NCI-H526 (cell line): Measurements from ENCODE around the gene C1orf198.

Experiments used
- DNase-seq, 2 experiments: peaks; one replicate each; lab custom pipeline; 2025; lab: John Stamatoyannopoulos, UW

C1orf198 gene

GRCh38 chr1:230892018-230892491 is 23.7 kb upstream of the C1orf198 start:
- DNase-seq = no peak

- DNase-seq = no peak
Observed at GRCh38 chr1:230891413-230891812, 23.1 kb upstream of the C1orf198 start.

DNA sequence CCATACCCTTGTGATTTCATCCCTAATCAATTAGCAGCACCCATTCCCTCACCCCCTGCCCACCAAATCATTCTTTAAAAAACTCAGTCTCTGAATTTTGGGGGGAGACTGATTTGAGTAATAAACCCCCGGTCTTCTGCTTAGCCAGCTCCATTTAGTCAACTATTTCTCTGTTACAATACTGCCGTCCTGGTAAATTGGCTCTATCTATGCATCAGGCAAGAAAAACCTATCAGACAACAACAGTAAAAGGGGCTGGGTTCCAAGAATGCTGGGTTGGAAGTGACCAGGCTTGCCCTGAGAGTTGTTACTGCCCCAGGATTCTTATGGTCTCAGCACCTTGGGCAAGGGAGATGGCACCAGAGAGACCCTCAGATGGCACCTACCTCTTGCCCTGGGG is 16.3 kb upstream of the C1orf198 start:
- DNase-seq = no peak

DNA sequence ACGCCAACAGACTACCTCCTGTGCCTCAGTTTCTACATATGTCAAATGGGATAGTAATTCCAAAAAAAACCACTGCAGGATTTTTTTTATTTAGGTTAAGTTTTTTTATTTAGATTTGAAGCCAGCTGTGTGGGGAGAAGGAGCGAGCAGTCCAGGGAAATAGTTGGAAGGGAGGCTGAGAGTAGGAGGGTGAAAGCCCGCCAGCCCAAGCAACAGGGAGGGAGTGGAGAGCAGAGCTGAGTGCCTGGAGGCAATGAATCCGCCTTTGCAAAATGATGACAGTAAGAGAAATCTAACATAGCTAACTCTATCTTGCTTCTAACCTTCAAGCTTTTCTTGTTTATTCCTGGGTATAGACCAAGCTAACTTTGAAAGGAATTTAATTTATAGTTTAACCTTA is 15.6 kb upstream of the C1orf198 start:
- no peak for DNase-seq

DNA sequence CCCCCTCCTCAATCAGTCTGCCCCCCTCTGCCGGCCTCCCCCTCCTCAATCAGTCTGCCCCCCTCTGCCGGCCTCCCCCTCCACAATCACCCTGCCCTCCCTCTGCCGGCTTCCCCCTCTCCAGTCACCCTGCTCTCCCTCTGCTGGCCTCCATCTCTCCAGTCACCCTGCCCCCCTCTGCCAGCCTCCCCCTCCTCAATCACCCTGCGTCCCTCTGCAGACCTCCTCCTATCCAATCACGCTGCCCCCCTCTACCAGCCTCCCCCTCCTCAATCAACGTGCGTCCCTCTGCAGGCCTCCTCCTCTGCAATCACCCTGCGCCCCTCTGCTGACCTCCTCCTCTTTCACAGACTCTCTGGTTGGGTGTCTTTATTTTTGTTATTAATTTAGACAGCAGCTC is 11.5 kb upstream of the C1orf198 start:
- no peak for DNase-seq

GRCh38 chr1:230878591-230878990 is 10.3 kb upstream of the C1orf198 start:
- no peak for DNase-seq

DNA sequence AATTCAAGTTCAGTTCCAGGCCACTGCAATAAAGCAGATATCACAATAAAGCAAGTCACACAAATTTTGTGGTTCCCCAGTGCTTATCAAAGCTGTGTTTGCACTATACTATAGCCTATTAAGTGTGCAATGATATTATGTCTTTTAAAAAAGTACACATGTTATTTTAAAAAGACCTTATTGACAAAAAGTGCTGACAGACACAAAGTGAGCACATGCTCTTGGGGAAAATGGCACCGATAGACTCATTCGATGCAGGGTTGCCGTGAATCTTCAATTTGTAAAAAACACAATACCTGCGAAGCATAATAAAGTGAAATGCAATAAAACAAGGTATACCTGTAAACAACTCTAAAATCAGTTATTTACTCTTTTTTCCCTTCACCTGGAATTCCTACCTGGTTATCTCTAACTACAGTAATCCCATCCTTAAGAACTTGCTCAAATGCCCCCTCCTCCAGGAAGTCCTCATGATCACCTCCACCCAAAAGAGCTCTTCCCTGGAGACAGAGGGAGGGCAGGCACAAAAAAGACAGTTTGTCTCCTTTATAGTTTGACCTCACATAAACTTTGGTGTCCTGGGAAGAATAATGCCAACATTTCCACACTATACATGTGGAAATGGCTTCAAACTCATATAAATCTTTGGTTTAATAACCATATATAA is 9.7 kb upstream of the C1orf198 start:
- no peak for DNase-seq

GRCh38 chr1:230877146-230877923 is 9.0 kb upstream of the C1orf198 start:
- DNase-seq = no peak

DNA sequence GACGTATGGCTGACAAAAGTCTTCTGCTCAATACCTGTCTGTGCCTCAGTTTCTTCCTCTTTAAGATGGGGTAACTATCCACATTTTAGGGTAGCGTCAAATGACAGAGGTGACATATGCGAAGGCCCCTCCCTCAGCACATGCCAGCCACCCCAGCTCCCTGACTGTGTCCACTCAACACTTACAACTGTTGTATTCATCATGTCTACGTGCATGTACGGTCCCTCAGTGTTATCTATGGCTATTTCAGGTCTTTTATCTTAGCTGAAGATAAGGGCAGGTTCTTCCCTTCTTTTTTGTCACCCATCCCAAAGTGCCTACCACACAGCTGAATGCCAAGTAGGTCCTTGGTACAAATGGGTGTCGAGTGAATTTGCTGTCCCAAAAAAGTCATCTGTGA is 8.3 kb upstream of the C1orf198 start:
- no peak for DNase-seq

GRCh38 chr1:230875370-230875769 is 7.0 kb upstream of the C1orf198 start:
- no peak for DNase-seq

DNA sequence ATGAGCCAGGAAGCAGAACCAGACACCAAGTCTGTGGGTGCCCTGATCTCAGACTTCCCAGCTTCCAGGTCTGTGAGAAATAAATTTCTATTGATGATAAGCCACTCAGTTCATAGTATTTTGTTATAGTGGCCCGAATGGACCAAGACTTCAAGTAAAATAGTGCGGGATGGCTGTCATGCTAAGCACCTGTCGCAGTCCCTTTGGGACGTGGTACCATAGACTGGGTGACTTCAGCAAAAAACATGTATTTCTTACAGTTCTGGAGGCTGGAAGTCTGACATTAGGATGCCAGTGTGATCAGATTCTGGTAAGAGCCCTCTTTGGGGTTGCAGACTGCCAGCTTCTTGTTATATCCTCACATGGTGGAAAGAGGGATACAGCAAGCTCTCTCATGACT is 2.6 kb upstream of the C1orf198 start:
- no peak for DNase-seq

DNA sequence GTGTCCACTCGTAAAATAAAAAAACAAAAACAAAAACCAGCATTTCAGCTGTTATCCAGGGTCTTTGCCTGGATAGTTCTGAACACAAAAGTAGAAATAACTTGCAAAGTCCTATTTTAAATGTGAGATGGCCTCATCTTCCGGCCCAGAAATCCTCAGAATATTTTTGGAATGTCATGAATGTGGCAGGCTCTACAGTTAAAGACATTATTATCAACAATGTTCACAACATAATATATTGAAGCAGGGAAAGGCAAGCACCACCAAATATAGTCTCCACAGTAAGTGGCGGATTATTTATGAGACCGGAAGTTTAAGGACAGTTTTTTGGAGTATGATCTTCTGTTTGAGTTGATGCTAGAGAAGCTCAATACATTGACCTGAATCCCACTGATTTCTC is 1.2 kb upstream of the C1orf198 start:
- no peak for DNase-seq

DNA sequence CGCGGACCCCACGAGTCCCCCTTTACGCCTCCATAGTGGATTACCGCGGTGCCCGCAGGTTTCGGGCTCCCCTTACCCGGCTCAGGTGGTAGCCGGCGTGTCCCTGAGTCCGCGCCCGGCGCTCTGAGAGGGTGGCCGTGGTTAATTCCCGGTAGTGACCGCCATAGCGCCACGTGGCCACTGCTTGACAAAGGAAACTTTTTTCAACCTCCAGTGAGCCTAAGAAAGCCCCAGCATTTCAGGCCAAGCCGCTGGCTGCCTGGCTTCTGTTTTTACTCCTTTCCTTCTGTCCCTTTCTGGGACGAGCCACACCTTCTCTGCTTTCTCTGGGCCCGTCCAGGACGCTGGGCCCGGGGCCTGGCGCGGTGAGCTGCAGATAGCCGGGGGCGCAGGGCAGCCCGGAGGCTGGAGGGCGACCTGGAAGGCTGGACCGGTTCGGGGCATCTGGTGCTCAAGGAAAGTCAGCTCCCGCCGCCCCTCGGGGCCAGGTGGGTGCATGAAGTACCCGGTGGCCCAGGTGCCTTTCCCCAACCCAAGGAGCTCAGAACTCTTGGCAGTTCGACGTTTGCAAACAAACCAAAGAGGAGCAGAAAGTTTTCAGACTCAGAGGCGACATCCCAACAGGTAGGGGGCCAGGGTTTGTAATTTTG is 540 bp upstream of the C1orf198 start:
- DNase-seq = peak; percentile 16 to 65

DNA sequence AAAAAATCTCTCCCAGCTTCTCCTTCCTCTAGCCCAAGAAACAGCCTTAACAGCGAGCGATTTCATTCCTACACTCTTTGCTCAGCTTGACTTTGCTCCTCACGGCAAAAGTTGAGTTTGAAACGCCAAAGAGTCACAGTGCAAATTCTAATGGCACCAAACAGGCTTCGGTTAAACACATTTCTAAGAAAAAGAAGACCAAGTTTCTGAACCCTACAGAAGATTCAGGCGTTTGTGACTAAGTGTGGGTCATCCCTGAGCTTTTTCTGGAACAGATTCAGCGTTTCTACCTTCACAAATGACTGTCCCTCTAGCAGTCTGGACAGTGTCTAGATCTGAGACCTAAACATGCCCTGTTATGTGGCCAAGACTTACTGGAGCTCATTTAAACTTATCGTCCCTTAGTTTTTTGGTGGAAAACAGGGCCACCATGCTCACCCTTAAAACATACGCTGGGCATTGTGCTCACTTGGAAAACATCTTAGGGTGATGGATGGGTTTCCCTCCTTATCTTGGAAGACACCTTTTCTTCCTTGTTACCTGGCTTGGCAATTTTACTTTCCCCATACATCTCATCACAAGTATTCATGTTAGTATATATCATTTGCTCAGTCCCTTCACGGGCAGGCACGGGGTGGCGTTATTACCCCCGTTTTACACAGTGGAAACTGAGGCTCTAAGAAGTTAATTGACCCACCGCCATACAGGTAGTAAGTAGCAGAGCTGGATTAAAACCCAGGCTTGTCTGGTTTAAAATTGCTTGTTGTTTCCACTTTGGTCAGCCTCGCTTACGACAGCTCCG is 1.0 kb downstream of the C1orf198 start:
- peak in 1 of 2 experiments; percentile 30 for DNase-seq

DNA sequence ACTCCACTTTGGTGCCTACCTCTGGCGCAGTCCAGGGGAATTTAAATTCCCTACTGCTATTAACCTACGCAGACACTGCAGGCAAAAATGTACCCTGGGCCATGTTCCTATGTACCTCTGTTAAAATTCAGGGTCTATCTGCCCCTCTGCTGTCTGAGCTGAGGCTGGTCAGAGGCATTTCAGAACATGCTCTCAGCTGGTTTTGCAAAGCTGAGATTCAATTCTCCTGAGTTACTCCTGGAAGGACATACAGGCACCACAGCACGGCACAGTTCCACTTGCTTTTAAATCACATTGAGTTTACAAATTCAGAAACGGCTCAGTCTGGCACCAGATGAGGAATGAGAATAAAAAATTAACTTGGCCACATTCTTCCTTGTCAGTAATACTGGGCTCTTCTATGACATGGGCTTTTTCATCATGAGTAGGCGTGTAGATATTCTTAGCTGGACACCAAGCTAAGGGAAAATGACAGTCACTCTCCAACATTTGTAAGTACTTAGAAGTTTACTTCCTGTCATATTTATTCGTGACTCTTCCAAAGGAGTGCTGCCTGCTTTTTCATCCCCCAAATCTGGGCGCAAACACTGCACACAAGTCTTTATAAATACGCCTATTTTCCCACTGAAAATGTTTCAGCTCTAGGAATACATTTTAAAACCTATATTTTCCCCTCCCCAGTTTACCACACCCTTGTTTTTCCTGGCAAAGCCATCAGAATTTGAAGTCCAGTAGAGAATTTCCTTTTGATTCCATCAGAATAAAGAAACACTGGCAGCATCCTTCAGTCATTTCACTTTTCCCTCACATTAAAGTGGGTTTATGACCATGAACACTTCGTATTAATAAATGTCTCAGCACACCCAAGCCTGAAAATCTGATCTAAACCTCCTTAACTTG is 1.9 kb downstream of the C1orf198 start:
- DNase-seq = no peak

GRCh38 chr1:230865062-230865817 is 3.1 kb downstream of the C1orf198 start:
- no peak for DNase-seq

GRCh38 chr1:230864441-230864840 is 3.9 kb downstream of the C1orf198 start:
- no peak for DNase-seq

GRCh38 chr1:230863449-230863848 is 4.9 kb downstream of the C1orf198 start:
- DNase-seq = peak; percentile 16 to 72

GRCh38 chr1:230861970-230862595 is 6.2 kb downstream of the C1orf198 start:
- DNase-seq = no peak

- no peak for DNase-seq
Observed at GRCh38 chr1:230861489-230861888, 6.8 kb downstream of the C1orf198 start.
